Heart left ventricle (tissue), 16 donors: ENCODE data around the gene ARVCF. TPM values are rescaled to one million over a fixed set of nuclear protein-coding genes. Genes with fewer than 3 reads are reported as not detected.

ENCODE experiments used
- ATAC-seq, 4 donors: fragments of 200-7000 bp; cut with Tn5 transposase; one replicate each; pipeline ENCODE4 v1.9.1; 2020 to 2022; ENCODE audit warnings: moderate library complexity in 4 of 4, mild to moderate bottlenecking in 3 of 4, moderate number of reproducible peaks in 1 of 4
- DNase-seq, 5 donors: peaks; one replicate each; pipeline ENCODE4 v3.0.0-alpha.2; 2020
- H3K27ac ChIP-seq, 12 donors: fragments of 200-600 bp; sonication (generic) in 4 of 12; one replicate each; pipeline versions ENCODE4 v1.5.0 to v1.8.0; 2016 to 2022; ENCODE audit warnings: mild to moderate bottlenecking in 2 of 12
- H3K27me3 ChIP-seq, 9 donors: fragments of 200-600 bp; sonication (generic) in 2 of 9; one replicate each; pipeline versions ENCODE4 v1.5.1 to v1.8.0; 2016 to 2022; ENCODE audit warnings: mild to moderate bottlenecking in 3 of 9
- H3K36me3 ChIP-seq, 9 donors: fragments of 200-600 bp; sonication (generic) in 2 of 9; one replicate each; pipeline versions ENCODE4 v1.5.0 to v1.8.0; 2018 to 2022; ENCODE audit warnings: mild to moderate bottlenecking in 2 of 9
- H3K4me1 ChIP-seq, 12 donors: fragments of 200-600 bp; sonication (generic) in 4 of 12; one replicate each; pipeline versions ENCODE4 v1.5.0 to v1.8.0; 2016 to 2022; ENCODE audit warnings: mild to moderate bottlenecking in 3 of 12
- H3K4me3 ChIP-seq, 12 donors: fragments of 200-600 bp; sonication (generic) in 4 of 12; one replicate each; pipeline versions ENCODE4 v1.5.0 to v1.8.0; 2017 to 2022; ENCODE audit warnings: mild to moderate bottlenecking in 9 of 12, moderate library complexity in 4 of 12
- H3K9me3 ChIP-seq, 12 donors: fragments of 200-600 bp; sonication (generic) in 4 of 12; one replicate each; pipeline versions ENCODE4 v1.5.0 to v1.8.0; 2016 to 2022; ENCODE audit warnings: mild to moderate bottlenecking in 1 of 12
- POLR2A ChIP-seq, 2 donors: fragments of 450-650 bp; IDR thresholded peaks; one replicate each; pipeline ENCODE4 v1.6.1; 2017; ENCODE audit warnings: antibody characterized with exemption in 2 of 2, mild to moderate bottlenecking in 2 of 2, moderate library complexity in 2 of 2
- WGBS, 4 donors: extraction: QIAGEN DNeasy Blood & Tissue Kit in 2 of 4; methylation state at CpG; one replicate each; pipeline versions ENCODE4 v1.1.5 to v1.1.7; 2013 to 2018; 5-methylcytosine and 5-hydroxymethylcytosine counted together
- intact Hi-C, 10 donors: fragments of 100-400 bp; cut with DNase I; formaldehyde crosslinking; loops; one replicate each; pipeline versions ENCODE4 v1.11.1 to v1.14.2; 2022
- polyA plus RNA-seq, 2 donors: library from polyadenylated mRNA; stranded (reverse); fragments of 200-250 nt; gene quantifications; one replicate each; pipeline ENCODE4 v1.2.3, GENCODE V29; 2013
- total RNA-seq, 9 donors: library from RNA; depleted of rRNA in 2 of 9; stranded (reverse); fragments of >200 nt in 2 of 9; fragmentation: NEBNext Ultra II Directional in 3 of 9; extraction: Animal tissue kit (Norgen Biotek cat#: 25700) in 3 of 9; gene quantifications; one replicate each; pipeline versions ENCODE4 v1.1.0 to v1.2.4, GENCODE V29; 2016 to 2023
- TF ChIP-seq, protein P1 (sequence below), 12 donors: fragments of 200-600 bp; sonication (generic) in 4 of 12; IDR thresholded peaks; one replicate each; pipeline versions ENCODE4 v1.5.0 to v1.8.0; 2018 to 2022; ENCODE audit warnings: antibody characterized with exemption in 12 of 12, mild to moderate bottlenecking in 5 of 12
- donor health status: ischemic (EF 13 %, LVEDD 7.1; RV severe dilation, severe dysfunction).
- donor health status: healthy with polysubstance abuse.
- donor health status: DM: no; HTN: yes; CAD: no.
- donor health status: DM: no; HTN: no; CAD: no.
- donor health status: ischemic (EF 25% LVEDD 6.9; RV normal size, moderate dysfunction).
- donor health status: ischemic (EF 25% LVEDD 5.7; RV mildly dilated, moderate dysfunction).
- donor health status: healthy.
- donor health status: DM: yes; HTN: yes; CAD: no.
- donor health status: ischemic (EF 35%, LVEDD 5.7; RV mildly dilated, moderate dysfunction).
- donor health status: nonischemic (EF 11% LVEDD 7.7; RV severe dilation, severe dysfunction).
- donor health status: DM: yes; HTN: yes; CAD: no.
- donor health status: PGD.
- donor health status: ischemic (EF 29% LVEDD 5.4; RV normal size, mild dysfunction).
- donor health status: nonischemic (EF 23%, LVEDD 6.1; RV moderate dilation, normal function).

The ARVCF gene
- total and polyA plus RNA-seq, 11 donors, result 21.2 to 46.6 (median 33.3) TPM

DNA sequence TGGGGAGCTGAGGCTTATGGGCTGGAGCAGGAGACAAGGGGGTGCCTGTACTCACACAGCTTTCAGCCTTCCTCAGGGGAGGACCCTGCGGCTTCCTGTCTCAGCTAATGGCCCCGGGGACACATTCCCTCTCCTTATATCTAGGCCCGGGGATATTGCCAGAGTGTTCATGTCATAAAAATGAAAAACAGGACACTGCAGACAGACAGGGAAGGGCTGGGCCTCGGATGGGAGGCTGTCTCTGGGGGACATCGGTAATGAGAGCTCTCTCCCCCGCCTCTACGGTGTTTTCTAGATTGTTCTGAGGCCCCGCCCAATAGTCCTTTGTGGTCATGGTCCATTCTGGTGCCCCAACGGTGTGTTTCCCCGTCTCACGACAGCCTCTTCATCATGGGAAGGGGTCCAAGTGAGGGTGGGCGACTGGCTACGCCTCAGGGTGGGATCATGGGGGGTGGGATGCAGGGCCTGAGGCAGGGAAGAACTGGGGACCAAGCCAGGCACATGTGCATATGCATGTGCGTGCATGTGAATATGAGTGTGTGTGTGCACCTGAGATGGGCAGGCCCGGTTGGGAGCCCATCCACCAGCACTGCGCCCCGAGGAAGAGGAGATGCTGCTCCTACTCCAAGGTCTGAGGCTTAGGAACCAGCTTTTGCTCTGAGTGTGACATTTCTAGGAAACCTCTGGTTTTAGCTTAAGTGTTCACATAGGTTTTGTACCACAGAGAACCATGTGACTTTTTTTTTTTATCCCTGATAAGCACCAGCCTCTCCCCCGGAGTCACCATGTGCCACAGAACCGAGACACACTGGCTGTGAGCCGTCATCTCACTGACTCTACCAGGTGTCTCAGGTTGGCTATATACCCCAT, 5.3 kb downstream of the ARVCF start:
- Histone ChIP-seq H3K4me3 (no peak overlapping the region), H3K27me3 (peaks cover 0 to 14% (median 0%) of the 10 kb centered on the region in 9 donors), H3K9me3 (no peaks in the 10 kb centered on the region), H3K36me3 (no peaks in the 10 kb centered on the region), H3K4me1 (peaks cover 0 to 44% (median 13%) of the 10 kb centered on the region in 12 donors), H3K27ac (peak overlapping the region in 1 of 12 donors; percentile 47)
- 65 to 72% (median 69%) methylated on average over 18 to 20 of the region's 20 CpGs for WGBS, 4 donors
- intact Hi-C loops, result no loop called here
- TF ChIP-seq, protein P1, sequence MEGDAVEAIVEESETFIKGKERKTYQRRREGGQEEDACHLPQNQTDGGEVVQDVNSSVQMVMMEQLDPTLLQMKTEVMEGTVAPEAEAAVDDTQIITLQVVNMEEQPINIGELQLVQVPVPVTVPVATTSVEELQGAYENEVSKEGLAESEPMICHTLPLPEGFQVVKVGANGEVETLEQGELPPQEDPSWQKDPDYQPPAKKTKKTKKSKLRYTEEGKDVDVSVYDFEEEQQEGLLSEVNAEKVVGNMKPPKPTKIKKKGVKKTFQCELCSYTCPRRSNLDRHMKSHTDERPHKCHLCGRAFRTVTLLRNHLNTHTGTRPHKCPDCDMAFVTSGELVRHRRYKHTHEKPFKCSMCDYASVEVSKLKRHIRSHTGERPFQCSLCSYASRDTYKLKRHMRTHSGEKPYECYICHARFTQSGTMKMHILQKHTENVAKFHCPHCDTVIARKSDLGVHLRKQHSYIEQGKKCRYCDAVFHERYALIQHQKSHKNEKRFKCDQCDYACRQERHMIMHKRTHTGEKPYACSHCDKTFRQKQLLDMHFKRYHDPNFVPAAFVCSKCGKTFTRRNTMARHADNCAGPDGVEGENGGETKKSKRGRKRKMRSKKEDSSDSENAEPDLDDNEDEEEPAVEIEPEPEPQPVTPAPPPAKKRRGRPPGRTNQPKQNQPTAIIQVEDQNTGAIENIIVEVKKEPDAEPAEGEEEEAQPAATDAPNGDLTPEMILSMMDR (IDR thresholded peaks at IDR 0.05), result no peak
- no peak for TF ChIP-seq POLR2A (IDR thresholded peaks at IDR 0.05)
- ATAC-seq (no peak), DNase-seq (peak in 3 of 5 donors; percentile 13 to 43 (median 21))

DNA sequence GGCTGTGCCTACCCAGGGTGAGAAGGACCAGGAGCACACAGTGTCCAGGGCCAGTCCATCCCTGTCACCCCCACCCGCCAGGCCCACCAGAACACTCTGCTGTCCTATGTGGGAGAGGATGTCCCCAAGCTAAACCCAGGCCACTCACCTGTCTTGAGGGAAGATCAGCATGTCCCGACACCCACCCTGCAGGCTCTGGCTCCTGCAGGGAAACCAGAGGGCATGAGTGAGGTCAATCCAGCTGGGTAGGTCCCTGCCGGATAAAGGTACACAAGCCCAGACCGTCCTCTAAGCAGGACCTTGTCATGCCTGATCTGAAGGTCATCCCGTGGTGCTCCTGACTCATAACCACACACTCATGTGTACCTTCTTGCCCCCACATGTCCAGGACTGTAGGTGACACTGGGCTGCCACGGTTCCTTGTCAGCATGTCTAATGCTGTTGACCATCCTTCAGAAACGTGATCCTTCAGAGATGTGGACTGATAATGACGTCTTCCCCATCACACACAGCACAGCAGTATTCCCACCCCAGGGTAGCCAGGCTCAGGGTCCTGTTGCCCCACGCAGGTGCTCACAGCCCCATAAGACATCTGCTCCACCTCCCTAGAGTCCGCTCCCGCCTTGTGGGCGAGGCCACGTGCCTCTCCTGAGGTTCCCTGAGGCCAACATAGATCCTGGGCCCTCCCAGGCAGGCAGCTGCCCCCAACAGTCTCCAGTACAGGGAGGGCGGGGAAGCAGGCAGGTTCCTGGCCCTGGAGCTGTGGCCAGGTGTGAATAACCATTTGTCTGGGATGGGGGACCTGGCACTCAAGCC, 6.1 kb downstream of the ARVCF start:
- no peak for TF ChIP-seq POLR2A (IDR thresholded peaks at IDR 0.05)
- DNase-seq (peak in 3 of 5 donors; percentile 21 to 44 (median 26)), ATAC-seq (peak in 2 of 4 donors; percentile 19 to 51)
- Histone ChIP-seq H3K4me3 (no peak overlapping the region), H3K27ac (peak overlapping the region in 1 of 12 donors; percentile 47), H3K4me1 (peaks cover 0 to 36% (median 11%) of the 10 kb centered on the region in 12 donors), H3K36me3 (no peaks in the 10 kb centered on the region), H3K9me3 (no peaks in the 10 kb centered on the region), H3K27me3 (peaks cover 0 to 8% (median 0%) of the 10 kb centered on the region in 9 donors)
- intact Hi-C loops, result no loop called here
- 77 to 85% (median 81%) methylated on average over 8 to 14 of the region's 14 CpGs for WGBS, 4 donors

DNA sequence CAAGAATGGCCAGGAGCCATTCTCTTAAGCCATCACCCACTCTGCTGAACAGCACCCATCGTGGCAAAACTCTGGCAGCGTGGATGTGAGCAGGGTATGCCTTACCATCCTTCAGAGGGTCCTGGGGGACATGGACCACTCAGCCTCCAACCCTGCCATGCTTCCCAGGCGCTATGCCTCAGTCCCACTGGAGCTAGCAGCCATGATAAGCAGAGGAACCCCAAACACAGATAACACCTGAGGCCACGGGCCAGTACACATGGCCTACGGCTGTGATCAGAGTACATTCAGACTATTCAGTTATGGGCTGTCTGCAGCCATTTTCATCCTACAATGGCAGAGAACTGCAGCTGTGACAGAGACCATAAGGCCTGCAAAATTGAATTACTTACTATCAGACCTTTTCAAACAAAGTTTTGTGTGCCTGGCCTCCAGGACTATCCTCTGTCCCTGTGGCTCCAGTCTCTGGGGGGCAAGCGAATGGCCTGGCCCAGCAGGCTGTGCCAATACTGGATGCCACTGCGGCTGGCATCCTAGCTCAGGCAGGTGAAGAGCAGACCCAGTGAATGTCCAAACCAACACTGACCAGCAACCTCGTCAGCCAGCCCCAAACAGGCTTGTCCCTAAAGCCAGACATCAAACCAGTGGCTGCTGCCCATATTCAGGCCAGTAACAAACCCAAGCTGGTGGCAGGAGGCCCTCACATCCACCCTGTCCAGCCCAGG, 6.9 kb downstream of the ARVCF start:
- ATAC-seq, result no peak
- WGBS, 4 donors, result 88 to 94% (median 90%) methylated on average over 8 of the region's 8 CpGs
- Histone ChIP-seq H3K27me3 (no peaks in the 10 kb centered on the region), H3K4me3 (no peak overlapping the region), H3K36me3 (no peaks in the 10 kb centered on the region), H3K4me1 (peaks cover 0 to 29% (median 11%) of the 10 kb centered on the region in 12 donors), H3K9me3 (peaks cover 0 to 1% (median 0%) of the 10 kb centered on the region in 12 donors), H3K27ac (no peak overlapping the region)
- intact Hi-C loops, result no loop called here
- DNase-seq, result peak in 3 of 5 donors; percentile 9 to 33 (median 13)
- TF ChIP-seq, protein P1 (IDR thresholded peaks at IDR 0.05), result no peak
- no peak for TF ChIP-seq POLR2A (IDR thresholded peaks at IDR 0.05)

DNA sequence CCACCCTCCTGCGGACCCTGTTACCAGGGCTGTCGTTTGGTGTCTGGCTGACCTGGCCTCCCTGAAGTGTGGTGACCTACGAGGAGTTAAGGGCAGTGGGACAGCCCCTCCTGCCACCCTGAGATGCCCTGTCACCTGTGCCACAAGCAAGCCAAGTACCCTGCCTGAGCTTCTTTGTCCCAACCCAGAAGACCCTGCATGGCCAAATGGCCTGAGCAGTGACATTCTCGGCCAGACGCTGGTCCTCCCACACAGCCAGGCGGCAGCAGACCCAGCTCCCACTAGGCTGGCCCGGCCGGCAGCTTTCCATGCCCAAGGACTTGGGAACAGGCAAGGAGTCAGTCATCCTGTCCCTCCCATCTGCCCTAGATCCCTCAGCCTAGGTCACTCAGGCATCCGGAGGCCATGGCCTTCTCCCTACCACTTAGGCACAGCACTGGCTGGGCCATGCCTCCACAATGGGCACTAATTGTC, 7.6 kb downstream of the ARVCF start:
- Histone ChIP-seq H3K36me3 (no peaks in the 10 kb centered on the region), H3K9me3 (peaks cover 0 to 8% (median 4%) of the 10 kb centered on the region in 12 donors), H3K4me1 (peaks cover 0 to 28% (median 11%) of the 10 kb centered on the region in 12 donors), H3K4me3 (no peak overlapping the region), H3K27me3 (no peaks in the 10 kb centered on the region), H3K27ac (no peak overlapping the region)
- no peak for ATAC-seq
- intact Hi-C loops, result no loop called here
- WGBS, 4 donors, result 93 to 100% (median 95%) methylated on average over 4 to 9 of the region's 9 CpGs
- peak in 3 of 5 donors; percentile 9 to 30 (median 24) for DNase-seq
- no peak for TF ChIP-seq POLR2A (IDR thresholded peaks at IDR 0.05)
